Peyer's patch (tissue), 4 donors: ENCODE data around the gene SLC2A4RG. TPM values are rescaled to one million over a fixed set of nuclear protein-coding genes. Genes with fewer than 3 reads are reported as not detected.
A peak's percentile ranks its signal among the peaks of the same experiment; 100 is the strongest.

Experiments
- DNase-seq, 3 donors: peaks; one replicate each; pipeline ENCODE4 v3.0.0-alpha.2; 2017 to 2019
- H3K27ac ChIP-seq, 4 donors: fragments of 200-600 bp; sonication (generic); one replicate each; pipeline ENCODE4 v1.5.1; 2016 to 2019
- H3K27me3 ChIP-seq, 2 donors: fragments of 200-600 bp; sonication (generic); one replicate each; pipeline ENCODE4 v1.5.1; 2019
- H3K36me3 ChIP-seq, 3 donors: fragments of 200-600 bp; sonication (generic); one replicate each; pipeline ENCODE4 v1.5.1; 2016 to 2019
- H3K4me1 ChIP-seq, 4 donors: fragments of 200-600 bp; sonication (generic); one replicate each; pipeline ENCODE4 v1.5.1; 2016 to 2019
- H3K4me3 ChIP-seq, 4 donors: fragments of 200-600 bp; sonication (generic); 1 replicate in 3 of 4; 2 replicates in 1 of 4; pipeline ENCODE4 v1.5.1; 2016 to 2019; ENCODE audit warnings: mild to moderate bottlenecking in 1 of 4
- H3K9me3 ChIP-seq, 4 donors: fragments of 200-600 bp; sonication (generic); one replicate each; pipeline ENCODE4 v1.5.1; 2016 to 2019; ENCODE audit warnings: mild to moderate bottlenecking in 1 of 4
- POLR2A ChIP-seq, 2 donors: fragments of 450-650 bp; IDR thresholded peaks; one replicate each; pipeline ENCODE4 v1.5.1; 2017; ENCODE audit warnings: antibody characterized with exemption in 2 of 2, mild to moderate bottlenecking in 2 of 2, moderate library complexity in 2 of 2
- total RNA-seq, 4 donors: library from RNA; depleted of rRNA; stranded (reverse); fragments of >200 nt; gene quantifications; one replicate each; pipeline ENCODE4 v1.1.0, GENCODE V29; 2016
- TF ChIP-seq, protein P1 (sequence below), 6 experiments: fragments of 450-650 bp in 4 of 6; fragments of 200-600 bp in 2 of 6; sonication (generic) in 1 of 6; IDR thresholded peaks; one replicate each; pipeline ENCODE4 v1.5.1; 2017 to 2019; ENCODE audit warnings: antibody characterized with exemption in 6 of 6, mild to moderate bottlenecking in 3 of 6, moderate library complexity in 1 of 6

SLC2A4RG gene
- total RNA-seq, 4 donors from 2014 or later = 34.2 to 54.5 (median 40.4) TPM

DNA sequence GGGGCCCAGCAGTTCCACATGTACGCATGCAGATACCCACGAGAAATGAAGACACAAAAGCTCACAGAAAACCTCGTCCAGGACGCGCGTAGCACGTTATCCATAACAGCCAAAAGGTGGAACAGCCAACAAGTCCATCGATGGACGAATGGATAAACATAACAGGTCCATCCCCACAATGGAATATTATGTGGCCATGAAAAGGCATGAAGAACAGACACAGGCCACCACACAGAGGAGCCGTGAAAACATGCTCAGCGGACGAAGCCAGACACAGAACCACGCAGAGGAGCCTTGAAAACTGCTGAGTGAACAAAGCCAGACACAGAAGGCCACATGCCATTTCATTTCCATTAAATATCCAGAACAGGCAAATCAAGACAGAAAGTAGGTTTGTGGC lies 38.0 kb downstream of the SLC2A4RG start:
- no peaks in the 10 kb centered on the region for H3K9me3 ChIP-seq
- TF ChIP-seq, protein P1, sequence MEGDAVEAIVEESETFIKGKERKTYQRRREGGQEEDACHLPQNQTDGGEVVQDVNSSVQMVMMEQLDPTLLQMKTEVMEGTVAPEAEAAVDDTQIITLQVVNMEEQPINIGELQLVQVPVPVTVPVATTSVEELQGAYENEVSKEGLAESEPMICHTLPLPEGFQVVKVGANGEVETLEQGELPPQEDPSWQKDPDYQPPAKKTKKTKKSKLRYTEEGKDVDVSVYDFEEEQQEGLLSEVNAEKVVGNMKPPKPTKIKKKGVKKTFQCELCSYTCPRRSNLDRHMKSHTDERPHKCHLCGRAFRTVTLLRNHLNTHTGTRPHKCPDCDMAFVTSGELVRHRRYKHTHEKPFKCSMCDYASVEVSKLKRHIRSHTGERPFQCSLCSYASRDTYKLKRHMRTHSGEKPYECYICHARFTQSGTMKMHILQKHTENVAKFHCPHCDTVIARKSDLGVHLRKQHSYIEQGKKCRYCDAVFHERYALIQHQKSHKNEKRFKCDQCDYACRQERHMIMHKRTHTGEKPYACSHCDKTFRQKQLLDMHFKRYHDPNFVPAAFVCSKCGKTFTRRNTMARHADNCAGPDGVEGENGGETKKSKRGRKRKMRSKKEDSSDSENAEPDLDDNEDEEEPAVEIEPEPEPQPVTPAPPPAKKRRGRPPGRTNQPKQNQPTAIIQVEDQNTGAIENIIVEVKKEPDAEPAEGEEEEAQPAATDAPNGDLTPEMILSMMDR (IDR thresholded peaks at IDR 0.05) = no peak
- no peak for TF ChIP-seq POLR2A (IDR thresholded peaks at IDR 0.05)
- H3K27me3 ChIP-seq = no peaks in the 10 kb centered on the region
- peaks cover 0 to 9% (median 0%) of the 10 kb centered on the region in 4 donors for H3K4me1 ChIP-seq
- no peak overlapping the region for H3K27ac ChIP-seq
- H3K36me3 ChIP-seq = no peaks in the 10 kb centered on the region
- no peak for DNase-seq
- H3K4me3 ChIP-seq = no peak overlapping the region

DNA sequence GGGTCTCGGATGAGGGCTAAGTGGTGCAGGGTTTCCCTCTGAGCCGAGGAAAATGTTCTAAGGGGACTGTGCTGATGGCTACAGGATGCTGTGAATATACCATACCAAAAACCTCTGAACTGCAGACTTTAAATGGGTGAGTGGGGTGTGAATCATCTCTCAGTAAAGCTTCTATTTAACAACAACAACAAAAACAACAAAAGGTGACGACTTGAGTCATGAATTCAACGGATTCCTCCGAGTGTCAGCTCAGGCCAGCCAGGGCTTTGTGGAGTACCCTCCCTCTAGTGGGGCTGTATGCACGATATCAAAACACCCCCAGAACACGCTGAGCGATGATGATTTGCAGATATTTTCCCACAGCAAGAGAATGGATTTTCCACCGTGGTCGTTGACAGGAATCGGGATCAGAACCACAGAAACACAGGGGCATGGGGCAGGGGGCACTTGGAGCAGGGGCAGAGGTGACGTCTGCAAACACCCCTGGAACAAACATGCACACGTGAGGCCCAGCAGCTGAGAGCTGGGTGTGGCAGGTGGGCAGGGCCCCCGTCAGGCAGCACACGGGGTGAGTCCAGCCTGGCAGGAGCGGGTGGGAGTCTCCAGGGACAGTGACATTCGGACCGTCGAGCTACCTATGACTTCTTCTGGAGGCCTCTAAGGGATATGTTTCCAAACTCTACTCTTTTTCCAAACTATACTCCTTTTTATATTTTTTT lies 38.6 kb downstream of the SLC2A4RG start:
- no peaks in the 10 kb centered on the region for H3K9me3 ChIP-seq
- no peaks in the 10 kb centered on the region for H3K36me3 ChIP-seq
- H3K4me3 ChIP-seq = no peak overlapping the region
- DNase-seq = no peak
- H3K27ac ChIP-seq = no peak overlapping the region
- peaks cover 0 to 4% (median 0%) of the 10 kb centered on the region in 4 donors for H3K4me1 ChIP-seq
- TF ChIP-seq POLR2A (IDR thresholded peaks at IDR 0.05) = no peak
- TF ChIP-seq, protein P1 (IDR thresholded peaks at IDR 0.05) = no peak
- H3K27me3 ChIP-seq = no peaks in the 10 kb centered on the region

DNA sequence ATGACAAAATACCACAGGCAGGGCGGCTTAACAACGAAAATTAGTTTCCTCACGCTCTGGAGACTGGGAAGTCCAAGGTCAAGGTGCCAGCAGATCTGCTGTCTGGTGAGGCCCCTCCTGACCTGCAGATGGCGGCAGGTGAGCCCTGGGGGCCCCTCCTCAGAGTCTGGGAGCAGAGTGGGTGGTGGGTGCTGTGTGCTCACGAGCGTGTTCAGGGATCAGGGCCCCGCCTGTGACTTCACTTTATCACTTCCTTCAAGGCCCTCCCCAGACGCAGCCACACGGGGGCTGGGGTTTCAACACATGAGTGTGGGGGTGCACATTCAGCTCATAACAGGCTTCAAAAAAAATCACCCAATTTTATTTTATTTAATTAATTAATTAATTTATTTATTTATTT lies 39.3 kb downstream of the SLC2A4RG start:
- TF ChIP-seq, protein P1 (IDR thresholded peaks at IDR 0.05) = no peak
- TF ChIP-seq POLR2A (IDR thresholded peaks at IDR 0.05) = no peak
- Histone ChIP-seq H3K27ac (no peak overlapping the region), H3K4me3 (no peak overlapping the region), H3K27me3 (no peaks in the 10 kb centered on the region), H3K4me1 (no peaks in the 10 kb centered on the region), H3K9me3 (no peaks in the 10 kb centered on the region), H3K36me3 (no peaks in the 10 kb centered on the region)
- DNase-seq = no peak

DNA sequence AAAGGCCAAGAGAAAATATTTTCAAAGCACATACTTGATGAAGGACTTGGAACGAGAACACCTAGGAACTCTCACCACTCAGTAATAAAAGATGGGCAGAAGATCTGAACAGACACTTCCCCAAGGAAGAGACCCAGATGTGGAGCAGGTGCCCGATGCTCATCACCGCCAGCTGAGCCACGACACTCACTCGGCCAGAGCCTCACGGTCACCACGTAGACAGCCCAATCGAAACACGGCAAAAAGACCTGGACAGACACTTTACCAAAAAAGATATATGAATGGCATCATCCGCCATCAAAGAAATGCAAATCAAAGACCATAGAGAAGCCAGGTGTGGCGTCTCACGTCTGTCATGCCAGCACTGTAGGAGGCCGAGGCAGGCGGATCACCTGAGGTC lies 41.6 kb downstream of the SLC2A4RG start:
- no peaks in the 10 kb centered on the region for H3K9me3 ChIP-seq
- no peaks in the 10 kb centered on the region for H3K27me3 ChIP-seq
- H3K27ac ChIP-seq = no peak overlapping the region
- no peak overlapping the region for H3K4me3 ChIP-seq
- DNase-seq = no peak
- H3K4me1 ChIP-seq = no peaks in the 10 kb centered on the region
- H3K36me3 ChIP-seq = no peaks in the 10 kb centered on the region
- TF ChIP-seq, protein P1 (IDR thresholded peaks at IDR 0.05) = no peak
- TF ChIP-seq POLR2A (IDR thresholded peaks at IDR 0.05) = no peak

DNA sequence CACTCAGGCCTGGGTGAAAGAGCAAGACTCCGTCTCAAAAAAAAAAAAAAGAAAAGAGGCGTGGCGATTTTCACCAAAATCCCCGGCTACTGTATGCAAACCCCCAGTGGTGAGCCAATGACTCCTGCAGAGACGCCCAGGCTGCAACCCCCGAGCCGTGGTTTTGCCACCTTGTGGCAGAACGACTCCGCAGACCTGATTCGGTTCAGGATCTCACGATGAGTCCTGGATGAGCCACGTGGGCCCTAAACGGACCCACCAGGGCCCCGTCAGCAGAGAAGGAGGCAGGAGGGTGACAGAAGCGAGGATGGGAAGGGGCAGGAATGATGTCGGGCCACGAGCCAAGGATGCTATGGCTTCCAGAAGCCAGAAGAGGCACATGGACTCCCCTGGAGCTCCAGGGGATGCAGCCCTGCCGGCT lies 42.5 kb downstream of the SLC2A4RG start:
- Histone ChIP-seq H3K27me3 (no peaks in the 10 kb centered on the region), H3K27ac (no peak overlapping the region), H3K9me3 (no peaks in the 10 kb centered on the region), H3K4me1 (no peaks in the 10 kb centered on the region), H3K36me3 (no peaks in the 10 kb centered on the region), H3K4me3 (no peak overlapping the region)
- DNase-seq = peak in 1 of 3 donors; percentile 29
- no peak for TF ChIP-seq POLR2A (IDR thresholded peaks at IDR 0.05)
- TF ChIP-seq, protein P1 (IDR thresholded peaks at IDR 0.05) = peak in 1 of 6 experiments; percentile 15
